Osteocyte (in vitro differentiated cells): Measurements from ENCODE around the gene OAF. TPM values are rescaled to one million over a fixed set of nuclear protein-coding genes. Genes with fewer than 3 reads are reported as not detected.
A peak's percentile ranks its signal among the peaks of the same experiment; 100 is the strongest.

ENCODE experiments used
- DNase-seq: peaks from one replicate; pipeline ENCODE4 v3.0.0; 2021; ENCODE audit warnings: mixed read lengths; ENCODE audit not compliant: unreplicated experiment; ENCODE audit errors: extremely low spot score
- H3K27ac Mint-ChIP-seq: one replicate; pipeline ENCODE4 v1.8.0; 2021; ENCODE audit warnings: mild to moderate bottlenecking, mixed read lengths; ENCODE audit not compliant: unreplicated experiment
- H3K27me3 Mint-ChIP-seq: one replicate; pipeline ENCODE4 v1.8.0; 2021; ENCODE audit warnings: mixed read lengths; ENCODE audit not compliant: unreplicated experiment
- H3K36me3 Mint-ChIP-seq: one replicate; pipeline ENCODE4 v1.8.0; 2021; ENCODE audit warnings: mixed read lengths; ENCODE audit not compliant: unreplicated experiment
- H3K4me1 Mint-ChIP-seq: one replicate; pipeline ENCODE4 v1.8.0; 2021; ENCODE audit warnings: mixed read lengths; ENCODE audit not compliant: unreplicated experiment
- H3K4me3 Mint-ChIP-seq: one replicate; pipeline ENCODE4 v1.8.0; 2021; ENCODE audit warnings: mild to moderate bottlenecking, moderate library complexity, mixed read lengths; ENCODE audit not compliant: unreplicated experiment
- H3K9me3 Mint-ChIP-seq: one replicate; pipeline ENCODE4 v1.8.0; 2021; ENCODE audit warnings: mixed read lengths; ENCODE audit not compliant: unreplicated experiment
- CTCF ChIP-seq: fragments of 200-600 bp; sonication (generic); IDR thresholded peaks from 2 replicates; pipeline ENCODE4 v1.5.0; 2021; ENCODE audit warnings: antibody characterized with exemption, mild to moderate bottlenecking, moderate library complexity
- total RNA-seq: library from RNA; stranded (reverse); gene quantifications from 2 replicates; pipeline ENCODE4 v1.2.1, GENCODE V29; 2021

Gene OAF
- total RNA-seq, 1 donor from 2014 or later: 10.2 TPM

DNA sequence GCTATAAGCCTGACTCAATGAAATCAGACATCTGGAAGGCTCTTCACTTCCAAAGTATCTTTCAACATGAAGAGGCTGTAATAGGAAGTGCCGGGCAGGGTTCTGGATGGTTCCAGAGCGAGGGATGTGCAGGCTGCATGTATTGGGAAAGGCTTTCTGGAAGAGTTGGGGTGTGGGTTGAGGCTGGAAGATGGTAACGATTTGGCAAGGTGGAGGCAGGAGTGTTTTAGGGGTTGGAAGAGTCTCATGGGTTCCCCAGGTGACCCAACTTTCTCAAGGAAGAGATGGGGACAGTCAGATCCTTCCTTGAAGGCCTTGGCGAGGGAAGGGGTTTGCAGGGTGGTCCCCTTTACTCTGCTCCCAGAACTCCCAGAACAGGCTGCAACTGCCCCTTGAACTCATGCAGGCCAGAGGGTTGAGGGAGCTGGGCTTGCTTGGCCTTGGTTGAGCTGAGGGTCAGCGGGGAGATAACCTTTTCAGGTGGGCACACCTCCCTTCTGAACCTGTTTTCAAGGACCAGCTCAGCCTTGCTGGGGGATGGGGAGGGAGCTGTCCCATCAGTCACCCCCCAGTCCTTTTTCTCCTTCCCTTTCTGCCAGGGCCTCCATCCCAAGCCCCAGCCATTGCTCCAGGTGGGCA is 19.7 kb downstream of the OAF start:
- Mint-ChIP-seq H3K27ac (no peak overlapping the region), H3K4me3 (no peak overlapping the region), H3K27me3 (peaks cover 17% of the 10 kb centered on the region), H3K9me3 (no peaks in the 10 kb centered on the region), H3K4me1 (peaks cover 5% of the 10 kb centered on the region), H3K36me3 (no peaks in the 10 kb centered on the region)
- TF ChIP-seq CTCF: no peak
- no peak for DNase-seq

- H3K36me3 Mint-ChIP-seq: no peaks in the 10 kb centered on the region
- DNase-seq: no peak
- TF ChIP-seq CTCF: no peak
- no peak overlapping the region for H3K27ac Mint-ChIP-seq
- no peaks in the 10 kb centered on the region for H3K9me3 Mint-ChIP-seq
- no peaks in the 10 kb centered on the region for H3K4me1 Mint-ChIP-seq
- H3K27me3 Mint-ChIP-seq: peaks cover 29% of the 10 kb centered on the region
- no peak overlapping the region for H3K4me3 Mint-ChIP-seq
Observed at GRCh38 chr11:120231963-120232362, 21.1 kb downstream of the OAF start.

- no peak for TF ChIP-seq CTCF
- Mint-ChIP-seq H3K4me3 (no peak overlapping the region), H3K36me3 (no peaks in the 10 kb centered on the region), H3K27ac (no peak overlapping the region), H3K4me1 (no peaks in the 10 kb centered on the region), H3K9me3 (no peaks in the 10 kb centered on the region), H3K27me3 (peaks cover 43% of the 10 kb centered on the region)
- no peak for DNase-seq
Observed at GRCh38 chr11:120233207-120233803, 22.5 kb downstream of the OAF start.

DNA sequence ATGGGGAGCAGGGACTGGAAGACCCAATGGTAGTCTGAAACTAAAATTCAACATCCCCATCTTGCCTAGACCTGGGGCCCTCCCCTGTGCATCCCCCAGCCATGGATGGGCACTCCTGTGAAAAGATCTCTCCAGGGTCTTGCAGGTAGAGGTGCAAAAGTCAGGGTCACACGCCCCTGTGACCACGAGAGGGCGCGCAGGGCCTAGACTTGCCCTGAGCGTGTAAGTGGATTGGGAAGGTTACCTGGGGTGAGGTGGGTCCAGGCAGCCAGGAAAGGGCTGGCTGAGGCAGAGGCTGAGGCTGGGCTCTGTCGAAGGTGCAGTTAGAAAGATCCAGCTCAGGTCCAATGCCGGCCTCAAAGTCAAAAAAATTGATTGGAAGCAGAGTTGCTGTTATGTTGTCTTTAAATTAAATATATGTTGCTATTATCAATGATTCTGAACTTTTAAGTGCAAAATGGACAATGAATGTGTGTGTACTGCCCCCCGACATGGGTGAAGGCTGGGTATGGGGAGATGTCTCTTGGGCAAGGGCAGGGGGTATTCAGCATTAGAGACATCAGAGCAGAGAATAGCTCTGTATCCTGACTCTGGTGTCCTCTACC is 24.3 kb downstream of the OAF start:
- Mint-ChIP-seq H3K27ac (no peak overlapping the region), H3K9me3 (no peaks in the 10 kb centered on the region), H3K4me3 (no peak overlapping the region), H3K27me3 (peaks cover 56% of the 10 kb centered on the region), H3K36me3 (no peaks in the 10 kb centered on the region), H3K4me1 (no peaks in the 10 kb centered on the region)
- no peak for DNase-seq
- peak; percentile 77 for TF ChIP-seq CTCF
